Neural crest cell (in vitro differentiated cells): ENCODE data around the gene LRRC75B. TPM values are rescaled to one million over a fixed set of nuclear protein-coding genes. Genes with fewer than 3 reads are reported as not detected.

ENCODE experiments used
- DNase-seq: peaks from one replicate; pipeline ENCODE4 v3.0.0; 2021; ENCODE audit warnings: low read depth, mixed read lengths, low spot score
- H3K27ac Mint-ChIP-seq: one replicate; pipeline ENCODE4 v1.8.0; 2021; ENCODE audit warnings: mild to moderate bottlenecking, mixed read lengths; ENCODE audit not compliant: unreplicated experiment
- H3K27me3 Mint-ChIP-seq: 2 replicates; pipeline ENCODE4 v1.8.0; 2021; ENCODE audit warnings: low read depth, mild to moderate bottlenecking, mixed read lengths
- H3K36me3 Mint-ChIP-seq: 2 replicates; pipeline ENCODE4 v1.8.0; 2021; ENCODE audit warnings: low read depth, mild to moderate bottlenecking, mixed read lengths
- H3K4me1 Mint-ChIP-seq: 2 replicates; pipeline ENCODE4 v1.8.0; 2021; ENCODE audit warnings: mixed read lengths
- H3K4me3 Mint-ChIP-seq: one replicate; pipeline ENCODE4 v1.8.0; 2021; ENCODE audit warnings: mild to moderate bottlenecking, mixed read lengths
- H3K9me3 Mint-ChIP-seq: 2 replicates; pipeline ENCODE4 v1.8.0; 2021; ENCODE audit warnings: mixed read lengths
- CTCF ChIP-seq: fragments of 200-600 bp; sonication (generic); conservative IDR thresholded peaks from 2 replicates; pipeline ENCODE4 v1.5.0; 2021; ENCODE audit warnings: antibody characterized with exemption, mild to moderate bottlenecking
- total RNA-seq: library from RNA; stranded (reverse); gene quantifications from 2 replicates; pipeline ENCODE4 v1.2.1, GENCODE V29; 2021

Gene LRRC75B
- total RNA-seq, 1 donor from 2014 or later: 16.7 TPM

GRCh38 chr22:24578355-24579257, 14.3 kb downstream of the LRRC75B start:
- no peak overlapping the region for H3K27ac Mint-ChIP-seq
- no peaks in the 10 kb centered on the region for H3K4me1 Mint-ChIP-seq
- DNase-seq: no peak
- no peaks in the 10 kb centered on the region for H3K27me3 Mint-ChIP-seq
- H3K4me3 Mint-ChIP-seq: no peak overlapping the region
- no peaks in the 10 kb centered on the region for H3K9me3 Mint-ChIP-seq
- no peak for TF ChIP-seq CTCF
- peaks cover 9% of the 10 kb centered on the region for H3K36me3 Mint-ChIP-seq

GRCh38 chr22:24576778-24577177, 16.1 kb downstream of the LRRC75B start:
- no peak overlapping the region for H3K27ac Mint-ChIP-seq
- H3K4me3 Mint-ChIP-seq: no peak overlapping the region

DNA sequence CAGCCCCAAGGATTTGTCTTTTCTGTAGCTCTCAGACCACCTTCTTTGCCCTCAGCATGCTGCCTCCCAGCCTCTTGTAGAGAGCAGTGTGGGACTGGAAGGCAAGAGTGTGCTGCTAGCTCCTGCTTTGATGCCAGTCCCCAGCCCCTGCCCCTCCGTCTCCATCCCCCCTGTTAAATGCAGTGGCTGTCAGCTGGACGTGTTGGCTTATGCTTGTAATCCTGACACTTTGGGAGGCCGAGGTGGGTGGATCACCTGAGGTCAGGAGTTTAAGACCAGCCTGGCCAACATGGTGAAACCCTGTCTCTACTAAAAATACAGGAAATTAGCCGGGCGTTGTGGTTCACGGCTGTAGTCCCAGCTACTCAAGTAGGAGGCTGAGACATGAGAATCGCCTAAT, 21.6 kb downstream of the LRRC75B start:
- Mint-ChIP-seq H3K9me3 (no peaks in the 10 kb centered on the region), H3K4me3 (no peak overlapping the region), H3K27me3 (no peaks in the 10 kb centered on the region), H3K27ac (no peak overlapping the region), H3K4me1 (no peaks in the 10 kb centered on the region), H3K36me3 (peaks cover 24% of the 10 kb centered on the region)
- no peak for DNase-seq
- no peak for TF ChIP-seq CTCF

More at GRCh38 chr22:24576778-24577177, 16.1 kb downstream of the LRRC75B start:
- H3K27me3 Mint-ChIP-seq: no peaks in the 10 kb centered on the region
- no peak for DNase-seq
- no peak for TF ChIP-seq CTCF
- no peaks in the 10 kb centered on the region for H3K9me3 Mint-ChIP-seq
- H3K4me1 Mint-ChIP-seq: no peaks in the 10 kb centered on the region
- peaks cover 19% of the 10 kb centered on the region for H3K36me3 Mint-ChIP-seq

- DNase-seq: no peak
- H3K4me3 Mint-ChIP-seq: no peak overlapping the region
- no peak overlapping the region for H3K27ac Mint-ChIP-seq
- no peaks in the 10 kb centered on the region for H3K9me3 Mint-ChIP-seq
- peaks cover 7% of the 10 kb centered on the region for H3K36me3 Mint-ChIP-seq
- TF ChIP-seq CTCF: no peak
- no peaks in the 10 kb centered on the region for H3K4me1 Mint-ChIP-seq
- no peaks in the 10 kb centered on the region for H3K27me3 Mint-ChIP-seq
Measured at GRCh38 chr22:24567668-24568067, 25.2 kb downstream of the LRRC75B start.

GRCh38 chr22:24566899-24567511, 25.9 kb downstream of the LRRC75B start:
- H3K36me3 Mint-ChIP-seq: peaks cover 6% of the 10 kb centered on the region
- no peak overlapping the region for H3K27ac Mint-ChIP-seq
- no peak for TF ChIP-seq CTCF
- H3K27me3 Mint-ChIP-seq: no peaks in the 10 kb centered on the region
- no peaks in the 10 kb centered on the region for H3K9me3 Mint-ChIP-seq
- no peak overlapping the region for H3K4me3 Mint-ChIP-seq
- H3K4me1 Mint-ChIP-seq: no peaks in the 10 kb centered on the region
- DNase-seq: no peak
